ENCODE data around the gene DPP6. TPM values are rescaled to one million over a fixed set of nuclear protein-coding genes. Genes with fewer than 3 reads are reported as not detected.

The DPP6 gene
- total RNA-seq, 1 experiment from 2014 or later, result not detected

- Mint-ChIP-seq H3K4me3 (ENCODE audit: unreplicated experiment) (no peak overlapping the region), H3K4me1 (ENCODE audit: low read depth, unreplicated experiment) (no peaks in the 10 kb centered on the region), H3K36me3 (ENCODE audit: insufficient read depth, unreplicated experiment) (no peaks in the 10 kb centered on the region), H3K27ac (ENCODE audit: unreplicated experiment) (no peak overlapping the region), H3K27me3 (ENCODE audit: insufficient read depth, unreplicated experiment) (no peaks in the 10 kb centered on the region), H3K9me3 (ENCODE audit: unreplicated experiment) (peaks cover 9% of the 10 kb centered on the region)
- no peaks in the 10 kb centered on the region for H3K4me1 ChIP-seq
- DNase-seq, result no peak
- no TSS peak for BruUV-seq (replicated peaks)
- intact Hi-C loops (cut with micrococcal nuclease; ENCODE audit: unreplicated experiment), result no loop called here
- no peaks in the 10 kb centered on the region for H3K27me3 ChIP-seq (replicated peaks; ENCODE audit: control insufficient read depth, insufficient read depth, low read length)
- TF ChIP-seq CTCF (IDR thresholded peaks at IDR 0.05; ENCODE audit: insufficient read depth in 1 of 2, low read depth in 1 of 2, low read length in 1 of 2, severe bottlenecking in 1 of 2, unreplicated experiment in 1 of 2), result no peak
- ChIA-PET POLR2A (no interaction called here), CTCF (no interaction called here)
- no peaks in the 10 kb centered on the region for H3K36me3 ChIP-seq (ENCODE audit: control insufficient read depth, insufficient read depth, low read length)
- no peak overlapping the region for H3K4me3 ChIP-seq (ENCODE audit: low read depth, low read length)
- no peaks in the 10 kb centered on the region for H3K9me3 ChIP-seq
These were observed 321.8 kb downstream of the DPP6 start for GRCh38 chr7:154373956-154374355.

GRCh38 chr7:154375956-154376355, 323.8 kb downstream of the DPP6 start:
- H3K9me3 ChIP-seq, result no peaks in the 10 kb centered on the region
- no peak overlapping the region for H3K4me3 ChIP-seq (ENCODE audit: low read depth, low read length)
- H3K36me3 ChIP-seq (ENCODE audit: control insufficient read depth, insufficient read depth, low read length), result no peaks in the 10 kb centered on the region
- Mint-ChIP-seq H3K27me3 (ENCODE audit: insufficient read depth, unreplicated experiment) (no peaks in the 10 kb centered on the region), H3K9me3 (ENCODE audit: unreplicated experiment) (no peaks in the 10 kb centered on the region), H3K36me3 (ENCODE audit: insufficient read depth, unreplicated experiment) (no peaks in the 10 kb centered on the region), H3K4me3 (ENCODE audit: unreplicated experiment) (no peak overlapping the region), H3K4me1 (ENCODE audit: low read depth, unreplicated experiment) (no peaks in the 10 kb centered on the region), H3K27ac (ENCODE audit: unreplicated experiment) (no peak overlapping the region)
- intact Hi-C loops (cut with micrococcal nuclease; ENCODE audit: unreplicated experiment), result no loop called here
- ChIA-PET CTCF (no interaction called here), POLR2A (no interaction called here)
- BruUV-seq (replicated peaks), result no TSS peak
- TF ChIP-seq CTCF (IDR thresholded peaks at IDR 0.05; ENCODE audit: insufficient read depth in 1 of 2, low read depth in 1 of 2, low read length in 1 of 2, severe bottlenecking in 1 of 2, unreplicated experiment in 1 of 2), result no peak
- DNase-seq, result no peak
- H3K4me1 ChIP-seq, result no peaks in the 10 kb centered on the region
- H3K27me3 ChIP-seq (replicated peaks; ENCODE audit: control insufficient read depth, insufficient read depth, low read length), result no peaks in the 10 kb centered on the region

GRCh38 chr7:154380771-154381170, 328.6 kb downstream of the DPP6 start:
- no TSS peak for BruUV-seq (replicated peaks)
- no peaks in the 10 kb centered on the region for H3K9me3 ChIP-seq
- DNase-seq, result no peak
- H3K4me3 ChIP-seq (ENCODE audit: low read depth, low read length), result no peak overlapping the region
- no peaks in the 10 kb centered on the region for H3K4me1 ChIP-seq
- H3K36me3 Mint-ChIP-seq (ENCODE audit: insufficient read depth, unreplicated experiment), result no peaks in the 10 kb centered on the region
- no peak for TF ChIP-seq CTCF (IDR thresholded peaks at IDR 0.05; ENCODE audit: insufficient read depth in 1 of 2, low read depth in 1 of 2, low read length in 1 of 2, severe bottlenecking in 1 of 2, unreplicated experiment in 1 of 2)
- ChIA-PET POLR2A (no interaction called here), CTCF (no interaction called here)
- no peaks in the 10 kb centered on the region for H3K4me1 Mint-ChIP-seq (ENCODE audit: low read depth, unreplicated experiment)
- H3K36me3 ChIP-seq (ENCODE audit: control insufficient read depth, insufficient read depth, low read length), result no peaks in the 10 kb centered on the region
- no peak overlapping the region for H3K27ac Mint-ChIP-seq (ENCODE audit: unreplicated experiment)
- H3K4me3 Mint-ChIP-seq (ENCODE audit: unreplicated experiment), result no peak overlapping the region
- H3K9me3 Mint-ChIP-seq (ENCODE audit: unreplicated experiment), result peaks cover 9% of the 10 kb centered on the region
- H3K27me3 ChIP-seq (replicated peaks; ENCODE audit: control insufficient read depth, insufficient read depth, low read length), result no peaks in the 10 kb centered on the region
- no peaks in the 10 kb centered on the region for H3K27me3 Mint-ChIP-seq (ENCODE audit: insufficient read depth, unreplicated experiment)
- intact Hi-C loops (cut with micrococcal nuclease; ENCODE audit: unreplicated experiment), result no loop called here

All from Caco-2 (cell line).